A673 (cell line): Measurements from ENCODE around the gene NHERF1. TPM values are rescaled to one million over a fixed set of nuclear protein-coding genes. Genes with fewer than 3 reads are reported as not detected.

Experiments
- BruUV-seq: library from RNA; stranded (reverse); fragments of 400-500 nt; replicated peaks from 2 replicates; lab custom pipeline; 2021; lab: Mats Ljungman, UMichigan
- CTCF ChIA-PET: fragments of 300-600 bp; sonication (Branson Sonifier 250); formaldehyde crosslinking; loops from one replicate; lab custom pipeline; 2022; ENCODE audit warnings: antibody characterized with exemption; lab: Charles Lee
- POLR2A ChIA-PET: fragments of 300-600 bp; sonication (Branson Sonifier 250); formaldehyde crosslinking; loops from one replicate; lab custom pipeline; 2022; ENCODE audit warnings: antibody characterized with exemption; ENCODE audit not compliant: low non-redundant PET; lab: Charles Lee
- DNase-seq: peaks from one replicate; pipeline ENCODE4 v3.0.0-alpha.2; 2015; ENCODE audit warnings: low spot score
- H3K27ac ChIP-seq: fragments of 200-600 bp; sonication (generic); 2 replicates; pipeline ENCODE4 v1.5.1; 2016; ENCODE audit warnings: mixed run types, low read depth, mild to moderate bottlenecking, mixed read lengths, antibody characterized with exemption, low read length; ENCODE audit not compliant: poor library complexity, severe bottlenecking
- H3K27me3 ChIP-seq: fragments of 200-600 bp; sonication (generic); replicated peaks from 2 replicates; pipeline ENCODE4 v1.6.1; 2017; ENCODE audit warnings: mixed run types, low read depth, mild to moderate bottlenecking, mixed read lengths, antibody characterized with exemption, low read length; ENCODE audit not compliant: insufficient read depth, poor library complexity
- H3K36me3 ChIP-seq: fragments of 200-600 bp; sonication (generic); 2 replicates; pipeline ENCODE4 v1.6.1; 2016; ENCODE audit warnings: mixed run types, mild to moderate bottlenecking, mixed read lengths, antibody characterized with exemption, low read length; ENCODE audit not compliant: insufficient read depth, poor library complexity, severe bottlenecking
- H3K4me1 ChIP-seq: fragments of 200-600 bp; sonication (generic); 2 replicates; pipeline ENCODE4 v1.6.1; 2017; ENCODE audit warnings: mixed run types, mild to moderate bottlenecking, mixed read lengths, antibody characterized with exemption, low read length; ENCODE audit not compliant: insufficient read depth, poor library complexity, severe bottlenecking
- H3K4me3 ChIP-seq: fragments of 200-600 bp; sonication (generic); 2 replicates; pipeline ENCODE4 v1.5.1; 2016; ENCODE audit warnings: low read depth, mixed run types, mild to moderate bottlenecking, mixed read lengths, low read length; ENCODE audit not compliant: poor library complexity, severe bottlenecking
- H3K9me3 ChIP-seq: fragments of 200-600 bp; sonication (generic); 2 replicates; pipeline ENCODE4 v1.6.1; 2016; ENCODE audit warnings: mixed run types, low read depth, mild to moderate bottlenecking, mixed read lengths, antibody characterized with exemption, low read length; ENCODE audit not compliant: poor library complexity, severe bottlenecking
- CTCF ChIP-seq: fragments of 300-800, 200-600 bp; sonication (generic); conservative IDR thresholded peaks from 2 replicates; pipeline ENCODE4 v1.5.1; 2017; ENCODE audit warnings: low read depth, mild to moderate bottlenecking, antibody characterized with exemption, low read length, moderate library complexity, mixed read lengths
- EZH2 ChIP-seq: fragments of 200-600 bp; sonication (generic); IDR thresholded peaks from 2 replicates; pipeline ENCODE4 v1.6.1; 2017; ENCODE audit warnings: borderline replicate concordance, low read depth, mild to moderate bottlenecking, mixed read lengths, antibody characterized with exemption, low read length; ENCODE audit not compliant: poor library complexity, severe bottlenecking
- intact Hi-C: fragments of 100-400 bp; cut with micrococcal nuclease; formaldehyde crosslinking; loops from one replicate; pipeline ENCODE4 v1.10.0; 2022; ENCODE audit not compliant: unreplicated experiment
- total RNA-seq: library from RNA; stranded (reverse); gene quantifications from 2 replicates; pipeline ENCODE4 v1.2.3, GENCODE V29; 2021

Gene NHERF1
- total RNA-seq, 1 experiment from 2014 or later = 33.8 TPM

- Histone ChIP-seq H3K27ac (peak overlapping the region; percentile 82), H3K27me3 (no peaks in the 10 kb centered on the region), H3K4me3 (no peak overlapping the region), H3K36me3 (no peaks in the 10 kb centered on the region), H3K4me1 (peaks cover 47% of the 10 kb centered on the region), H3K9me3 (no peaks in the 10 kb centered on the region)
- intact Hi-C loops = no loop called here
- POLR2A ChIA-PET = interaction anchor here (0.6 kb wide), 1 partner anchor 10 kb away, joined by 6 read pairs; no protein-coding TSS in a partner anchor
- CTCF ChIA-PET = interaction anchor here (0.6 kb wide), 1 partner anchor 16 kb away, joined by 3 read pairs; a partner anchor contains a TSS
- no TSS peak for BruUV-seq
- peak; percentile 56 for DNase-seq
- TF ChIP-seq CTCF (no peak), EZH2 (no peak)
Measured at GRCh38 chr17:74760404-74761105, 12.1 kb downstream of the NHERF1 start.

- CTCF ChIA-PET = no interaction called here
- H3K36me3 ChIP-seq = no peaks in the 10 kb centered on the region
- H3K27me3 ChIP-seq = no peaks in the 10 kb centered on the region
- TF ChIP-seq EZH2 = no peak
- no peak for TF ChIP-seq CTCF
- no TSS peak for BruUV-seq
- H3K9me3 ChIP-seq = no peaks in the 10 kb centered on the region
- no peak overlapping the region for H3K4me3 ChIP-seq
- H3K4me1 ChIP-seq = peaks cover 47% of the 10 kb centered on the region
- no peak for DNase-seq
- intact Hi-C loops = no loop called here
- POLR2A ChIA-PET = no interaction called here
- H3K27ac ChIP-seq = peak overlapping the region; percentile 82
Measured at GRCh38 chr17:74761419-74761818, 13.0 kb downstream of the NHERF1 start.

GRCh38 chr17:74761931-74762330 lies 13.5 kb downstream of the NHERF1 start:
- H3K27me3 ChIP-seq = no peaks in the 10 kb centered on the region
- no peak overlapping the region for H3K27ac ChIP-seq
- intact Hi-C loops = no loop called here
- H3K4me3 ChIP-seq = no peak overlapping the region
- CTCF ChIA-PET = no interaction called here
- peaks cover 44% of the 10 kb centered on the region for H3K4me1 ChIP-seq
- H3K9me3 ChIP-seq = no peaks in the 10 kb centered on the region
- POLR2A ChIA-PET = interaction anchor here (0.7 kb wide), 1 partner anchor 190 kb away, joined by 8 read pairs; no protein-coding TSS in a partner anchor
- no peak for DNase-seq
- H3K36me3 ChIP-seq = no peaks in the 10 kb centered on the region
- no peak for TF ChIP-seq EZH2
- no peak for TF ChIP-seq CTCF
- BruUV-seq = no TSS peak
